Activated CD8-positive, alpha-beta T cell treated with anti-CD3 and anti-CD28 coated beads for 36 hours (primary cell): ENCODE data around the gene TUBGCP2. TPM values are rescaled to one million over a fixed set of nuclear protein-coding genes. Genes with fewer than 3 reads are reported as not detected.

Experiments
- ATAC-seq: fragments of 200-7000 bp; cut with Tn5 transposase; one replicate; pipeline ENCODE4 v1.10.0; 2021; ENCODE audit warnings: mild to moderate bottlenecking, moderate library complexity
- CTCF ChIA-PET: fragments of 350-600 bp; sonication (Branson Sonifier 250); formaldehyde crosslinking; loops from one replicate; lab custom pipeline; 2021; ENCODE audit warnings: antibody characterized with exemption; lab: Charles Lee
- POLR2A ChIA-PET: fragments of 350-600 bp; sonication (Branson Sonifier 250); formaldehyde crosslinking; loops from one replicate; lab custom pipeline; 2021; ENCODE audit warnings: antibody characterized with exemption; lab: Charles Lee
- DNase-seq: peaks from one replicate; pipeline ENCODE4 v3.0.0-alpha.2; 2020
- H3K27ac Mint-ChIP-seq: one replicate; pipeline ENCODE4 v1.8.0; 2021; ENCODE audit warnings: mild to moderate bottlenecking, mixed read lengths
- H3K27me3 Mint-ChIP-seq: one replicate; pipeline ENCODE4 v1.8.0; 2021; ENCODE audit warnings: mixed read lengths
- H3K36me3 Mint-ChIP-seq: one replicate; pipeline ENCODE4 v1.8.0; 2021; ENCODE audit warnings: low read depth, mixed read lengths
- H3K4me1 Mint-ChIP-seq: one replicate; pipeline ENCODE4 v1.8.0; 2021; ENCODE audit warnings: low read depth, mixed read lengths
- H3K4me3 Mint-ChIP-seq: one replicate; pipeline ENCODE4 v1.8.0; 2021; ENCODE audit warnings: mild to moderate bottlenecking, moderate library complexity, mixed read lengths
- H3K9me3 Mint-ChIP-seq: one replicate; pipeline ENCODE4 v1.8.0; 2021; ENCODE audit warnings: mixed read lengths
- CTCF ChIP-seq: fragments of 200-600 bp; IDR thresholded peaks from one replicate; pipeline ENCODE4 v1.8.0; 2022; ENCODE audit warnings: antibody characterized with exemption, mild to moderate bottlenecking
- intact Hi-C: fragments of 100-400 bp; cut with micrococcal nuclease; formaldehyde crosslinking; loops from one replicate; pipeline ENCODE4 v1.10.0; 2022
- total RNA-seq, 2 experiments: library from RNA; stranded (reverse); gene quantifications; one replicate each; pipeline ENCODE4 v1.2.3, GENCODE V29; 2021

TUBGCP2 gene
- total RNA-seq, 2 experiments from 2014 or later, result 54.1 to 57.5 TPM

GRCh38 chr10:133299738-133300137 lies 8.9 kb downstream of the TUBGCP2 start:
- intact Hi-C loops, result no loop called here
- Mint-ChIP-seq H3K9me3 (no peaks in the 10 kb centered on the region), H3K4me1 (peaks cover 13% of the 10 kb centered on the region), H3K27ac (no peak overlapping the region), H3K36me3 (peaks cover 44% of the 10 kb centered on the region), H3K27me3 (no peaks in the 10 kb centered on the region), H3K4me3 (no peak overlapping the region)
- POLR2A ChIA-PET, result no interaction called here
- no peak for TF ChIP-seq CTCF
- CTCF ChIA-PET, result interaction anchor here (0.9 to 1.1 kb wide), 2 partner anchors 8 to 30 kb away, joined by 3 to 5 read pairs; no protein-coding TSS in a partner anchor
- ATAC-seq (no peak), DNase-seq (no peak)

GRCh38 chr10:133299224-133299623 lies 9.4 kb downstream of the TUBGCP2 start:
- no peak overlapping the region for H3K27ac Mint-ChIP-seq
- ATAC-seq (no peak), DNase-seq (no peak)
- H3K4me1 Mint-ChIP-seq, result peaks cover 10% of the 10 kb centered on the region
- intact Hi-C loops, result no loop called here
- ChIA-PET CTCF (interaction anchor here (0.9 to 1.1 kb wide), 2 partner anchors 9 to 31 kb away, joined by 3 to 5 read pairs; no protein-coding TSS in a partner anchor), POLR2A (no interaction called here)
- H3K9me3 Mint-ChIP-seq, result no peaks in the 10 kb centered on the region
- peaks cover 49% of the 10 kb centered on the region for H3K36me3 Mint-ChIP-seq
- H3K27me3 Mint-ChIP-seq, result no peaks in the 10 kb centered on the region
- TF ChIP-seq CTCF, result no peak
- no peak overlapping the region for H3K4me3 Mint-ChIP-seq

GRCh38 chr10:133298466-133298865 lies 10.2 kb downstream of the TUBGCP2 start:
- H3K9me3 Mint-ChIP-seq, result no peaks in the 10 kb centered on the region
- no peak overlapping the region for H3K27ac Mint-ChIP-seq
- POLR2A ChIA-PET, result no interaction called here
- no peaks in the 10 kb centered on the region for H3K27me3 Mint-ChIP-seq
- ATAC-seq (no peak), DNase-seq (no peak)
- H3K4me1 Mint-ChIP-seq, result peaks cover 10% of the 10 kb centered on the region
- CTCF ChIA-PET, result interaction anchor here (1.1 kb wide), 1 partner anchor 10 kb away, joined by 3 read pairs; no protein-coding TSS in a partner anchor
- no peak for TF ChIP-seq CTCF
- intact Hi-C loops, result no loop called here
- H3K36me3 Mint-ChIP-seq, result peaks cover 49% of the 10 kb centered on the region
- no peak overlapping the region for H3K4me3 Mint-ChIP-seq

DNA sequence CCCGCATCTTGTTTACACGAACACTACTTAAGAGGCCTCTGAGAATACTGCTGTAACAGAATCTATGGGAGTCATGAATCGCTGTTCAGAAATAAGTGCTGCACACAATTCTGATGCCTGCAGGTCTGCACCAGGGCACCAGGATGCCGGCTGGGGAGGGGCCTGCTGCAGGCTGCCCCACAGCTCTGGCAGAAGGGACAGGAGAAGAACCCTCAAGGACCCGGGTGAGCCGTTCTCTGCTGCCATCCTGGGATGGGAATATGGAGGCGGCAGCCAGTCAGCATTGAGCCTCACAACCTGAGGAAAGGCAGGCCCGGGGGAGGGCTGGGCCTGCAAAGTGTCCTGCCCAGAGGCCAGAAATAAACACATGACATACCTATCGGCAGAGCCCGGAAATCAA lies 11.2 kb downstream of the TUBGCP2 start:
- ChIA-PET CTCF (no interaction called here), POLR2A (no interaction called here)
- Mint-ChIP-seq H3K9me3 (no peaks in the 10 kb centered on the region), H3K4me3 (no peak overlapping the region), H3K36me3 (peaks cover 48% of the 10 kb centered on the region), H3K4me1 (peaks cover 6% of the 10 kb centered on the region), H3K27me3 (no peaks in the 10 kb centered on the region), H3K27ac (no peak overlapping the region)
- ATAC-seq (no peak), DNase-seq (no peak)
- intact Hi-C loops, result no loop called here
- no peak for TF ChIP-seq CTCF

DNA sequence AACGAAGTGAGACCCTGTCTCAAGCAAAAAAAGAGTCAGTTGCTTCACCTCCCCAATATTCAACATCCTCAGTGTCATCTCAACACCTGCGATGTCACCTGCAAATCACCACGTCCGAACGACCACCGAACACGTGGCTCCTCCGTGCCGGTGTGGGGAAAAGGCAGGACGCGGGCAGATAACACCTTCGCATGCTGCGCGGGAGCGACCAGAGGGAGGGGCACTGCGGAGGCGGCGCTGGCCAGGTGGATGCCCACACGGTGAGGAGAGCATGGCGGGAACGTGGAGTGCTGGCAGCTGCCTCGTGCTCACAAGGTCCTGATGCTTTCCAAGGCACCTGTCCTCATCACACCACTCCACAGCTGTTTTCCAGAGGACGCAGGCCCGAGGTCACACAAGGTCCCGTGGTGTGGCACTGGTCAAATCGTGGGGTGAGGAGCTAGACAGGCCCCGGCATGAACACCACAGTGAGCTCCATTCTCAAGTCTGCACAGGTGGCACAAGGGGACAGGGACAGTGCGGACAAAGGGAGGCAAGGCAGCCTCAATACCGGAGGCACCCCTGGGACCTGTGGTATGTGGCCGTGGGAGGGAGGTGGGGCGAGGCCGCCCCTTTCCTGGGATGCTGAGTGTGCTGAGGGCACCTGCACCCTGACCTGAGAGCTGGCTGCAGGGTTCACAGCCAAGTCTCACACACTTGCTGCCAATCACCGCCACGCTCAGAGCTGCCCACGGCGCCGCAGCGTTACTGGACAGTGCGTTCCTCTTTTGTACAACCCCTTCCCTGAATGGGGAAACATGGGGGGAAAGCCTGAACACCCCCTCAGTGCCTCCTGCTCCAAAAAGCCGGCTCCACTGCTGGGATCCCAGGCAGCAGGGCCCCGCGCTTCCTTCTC lies 13.0 kb downstream of the TUBGCP2 start:
- no peak for TF ChIP-seq CTCF
- no peak for ATAC-seq
- no peak for DNase-seq
- H3K36me3 Mint-ChIP-seq, result peaks cover 44% of the 10 kb centered on the region
- POLR2A ChIA-PET, result interaction anchor here (0.5 to 1.3 kb wide), 2 partner anchors 12 kb away, joined by 4 read pairs; no protein-coding TSS in a partner anchor
- no peak overlapping the region for H3K27ac Mint-ChIP-seq
- no peaks in the 10 kb centered on the region for H3K9me3 Mint-ChIP-seq
- peaks cover 5% of the 10 kb centered on the region for H3K4me1 Mint-ChIP-seq
- no peak overlapping the region for H3K4me3 Mint-ChIP-seq
- no peaks in the 10 kb centered on the region for H3K27me3 Mint-ChIP-seq
- CTCF ChIA-PET, result interaction anchor here (0.7 kb wide), 1 partner anchor 12 kb away, joined by 5 read pairs; no protein-coding TSS in a partner anchor
- intact Hi-C loops, result no loop called here
